ENCODE measurements around the gene SUZ12. TPM values are rescaled to one million over a fixed set of nuclear protein-coding genes. Genes with fewer than 3 reads are reported as not detected.
"Not testable (repeated sequence)": the region's sequence is repeated elsewhere in the genome, so short reads cannot be mapped to it uniquely, and the experiment has no call there.

SUZ12 gene
- 37.0 TPM for polyA plus RNA-seq (2013, experiment 1 of 4)
- 38.8 TPM for polyA plus RNA-seq (2013, experiment 2 of 4)
- 34.4 TPM for polyA plus RNA-seq (2013, experiment 3 of 4)
- 35.0 TPM for polyA plus RNA-seq (2013, experiment 4 of 4)

DNA sequence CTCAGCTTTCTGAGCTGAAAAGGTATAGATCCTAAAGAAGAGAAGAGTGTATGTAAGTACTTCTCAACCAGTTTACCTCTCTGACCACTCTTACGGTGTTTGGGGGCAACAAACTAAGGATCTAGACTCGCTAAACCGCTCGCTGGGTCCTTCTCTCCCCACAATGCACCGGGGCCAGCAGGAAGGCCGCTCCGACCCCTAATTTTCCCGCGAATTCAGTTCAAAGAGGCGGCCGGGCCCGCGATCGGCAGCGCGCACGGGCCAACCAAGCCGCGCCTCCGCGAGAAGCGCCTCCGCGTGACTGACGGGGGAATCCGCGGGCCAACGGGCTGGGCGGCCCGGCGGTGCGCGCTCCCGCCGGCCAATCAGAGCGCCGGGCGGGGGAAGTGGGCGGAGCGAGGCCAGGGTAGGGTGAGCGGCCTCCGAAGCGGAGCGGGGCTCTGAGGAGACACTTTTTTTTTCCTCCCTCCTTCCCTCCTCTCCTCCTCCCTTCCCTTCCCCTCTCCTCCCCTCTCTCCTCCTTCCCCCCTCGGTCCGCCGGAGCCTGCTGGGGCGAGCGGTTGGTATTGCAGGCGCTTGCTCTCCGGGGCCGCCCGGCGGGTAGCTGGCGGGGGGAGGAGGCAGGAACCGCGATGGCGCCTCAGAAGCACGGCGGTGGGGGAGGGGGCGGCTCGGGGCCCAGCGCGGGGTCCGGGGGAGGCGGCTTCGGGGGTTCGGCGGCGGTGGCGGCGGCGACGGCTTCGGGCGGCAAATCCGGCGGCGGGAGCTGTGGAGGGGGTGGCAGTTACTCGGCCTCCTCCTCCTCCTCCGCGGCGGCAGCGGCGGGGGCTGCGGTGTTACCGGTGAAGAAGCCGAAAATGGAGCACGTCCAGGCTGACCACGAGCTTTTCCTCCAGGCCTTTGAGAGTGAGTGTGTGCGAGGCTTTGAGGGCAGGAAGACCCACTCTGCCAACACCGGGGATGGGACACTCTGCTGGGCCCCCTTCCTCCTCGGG is at the start of gene SUZ12:
TSS of gene SUZ12 (plus strand) at position 393 of the 995 bp plus-strand sequence. CDS start at position 633, 240 bp downstream.
- 0 to 1% methylated on average over 90 to 91 of the region's 93 CpGs for WGBS, 2 experiments
- H3K27ac ChIP-seq (ENCODE audit: insufficient read depth, low read depth, low read length, poor library complexity, severe bottlenecking), result peak within 1 kb of the TSS; percentile 93
- not testable (repeated sequence) for H3K9me3 ChIP-seq (ENCODE audit: control insufficient read depth, low read length); H3K4me1 ChIP-seq (ENCODE audit: control insufficient read depth, insufficient read depth, low read length); H3K27me3 ChIP-seq (ENCODE audit: control insufficient read depth, insufficient read depth, low read length, poor library complexity, severe bottlenecking); H3K36me3 ChIP-seq (ENCODE audit: control insufficient read depth, insufficient read depth, low read length)
- peak within 1 kb of the TSS; percentile 73 for H3K4me3 ChIP-seq (ENCODE audit: insufficient read depth, low read depth, low read length)

DNA sequence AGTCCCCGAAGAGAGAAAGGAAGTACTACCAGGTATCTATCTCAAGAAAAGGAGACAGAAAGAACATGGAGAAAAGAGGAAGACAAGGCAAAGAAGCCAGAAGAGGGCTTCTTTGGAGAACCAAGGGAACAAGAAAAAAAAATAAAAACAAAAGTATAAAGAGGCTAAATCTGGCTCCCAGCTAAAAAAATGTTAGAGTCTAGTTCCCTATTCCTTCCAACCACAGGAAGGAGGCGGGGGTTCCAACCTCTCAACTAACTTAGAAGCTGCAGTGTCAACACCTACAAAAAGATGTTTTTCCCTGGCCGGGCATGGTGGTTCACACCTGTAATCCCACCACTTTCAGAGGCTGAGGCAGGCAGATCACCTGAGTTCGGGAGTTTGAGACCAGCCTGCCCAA is 48.7 kb upstream of the SUZ12 start:
- Histone ChIP-seq H3K9me3 (ENCODE audit: control insufficient read depth, low read length) (no peaks in the 10 kb centered on the region), H3K4me3 (ENCODE audit: insufficient read depth, low read depth, low read length) (no peak overlapping the region), H3K27me3 (ENCODE audit: control insufficient read depth, insufficient read depth, low read length, poor library complexity, severe bottlenecking) (no peaks in the 10 kb centered on the region), H3K4me1 (ENCODE audit: control insufficient read depth, insufficient read depth, low read length) (no peaks in the 10 kb centered on the region), H3K36me3 (ENCODE audit: control insufficient read depth, insufficient read depth, low read length) (peaks cover 33% of the 10 kb centered on the region), H3K27ac (ENCODE audit: insufficient read depth, low read depth, low read length, poor library complexity, severe bottlenecking) (no peak overlapping the region)
- WGBS, 2 experiments, result 91% methylated on average over 4 of the region's 4 CpGs

DNA sequence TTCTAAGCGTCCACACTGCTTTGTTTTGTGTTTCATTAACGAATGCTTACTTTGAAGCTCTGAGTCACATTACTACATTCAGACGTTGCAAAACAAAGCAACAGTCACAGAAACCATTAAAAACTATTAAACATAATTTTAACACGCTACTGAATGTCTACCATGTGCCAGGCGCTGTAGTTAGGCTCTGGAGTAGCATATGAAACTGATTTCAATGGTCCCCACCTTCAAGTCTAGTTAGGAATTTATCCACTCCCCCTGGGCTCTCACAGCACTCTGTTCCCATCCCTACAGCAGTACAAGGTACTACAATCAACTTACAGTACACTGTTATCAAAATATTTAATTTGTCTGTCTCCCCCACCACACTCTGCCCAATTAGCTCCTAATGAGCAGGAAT is 35.9 kb upstream of the SUZ12 start:
- H3K4me1 ChIP-seq (ENCODE audit: control insufficient read depth, insufficient read depth, low read length), result no peaks in the 10 kb centered on the region
- no peaks in the 10 kb centered on the region for H3K9me3 ChIP-seq (ENCODE audit: control insufficient read depth, low read length)
- 8 to 19% methylated on average over 5 of the region's 5 CpGs for WGBS, 2 experiments
- H3K27me3 ChIP-seq (ENCODE audit: control insufficient read depth, insufficient read depth, low read length, poor library complexity, severe bottlenecking), result no peaks in the 10 kb centered on the region
- peaks cover 22% of the 10 kb centered on the region for H3K36me3 ChIP-seq (ENCODE audit: control insufficient read depth, insufficient read depth, low read length)
- H3K4me3 ChIP-seq (ENCODE audit: insufficient read depth, low read depth, low read length), result peak overlapping the region; percentile 80
- peak overlapping the region; percentile 11 for H3K27ac ChIP-seq (ENCODE audit: insufficient read depth, low read depth, low read length, poor library complexity, severe bottlenecking)

DNA sequence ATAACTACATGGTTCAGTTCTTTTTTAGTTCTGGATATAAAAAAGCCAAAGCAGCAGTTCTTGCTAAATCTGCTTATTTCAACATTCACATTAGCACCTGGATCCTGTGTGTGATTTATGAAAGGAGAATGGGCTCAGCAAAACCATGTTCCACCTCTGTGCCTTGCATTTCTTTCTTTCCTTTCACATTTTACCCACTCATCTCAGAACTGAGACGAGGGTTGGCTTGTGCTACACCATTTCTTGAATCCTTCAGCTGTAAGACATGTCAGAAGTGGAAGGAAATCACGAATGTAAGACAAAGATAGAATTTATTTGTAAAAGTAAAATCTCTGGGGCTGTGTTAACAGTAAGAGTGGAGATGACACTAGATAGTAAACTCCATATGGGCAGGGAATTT is 34.1 kb upstream of the SUZ12 start:
- Histone ChIP-seq H3K4me1 (ENCODE audit: control insufficient read depth, insufficient read depth, low read length) (no peaks in the 10 kb centered on the region), H3K4me3 (ENCODE audit: insufficient read depth, low read depth, low read length) (no peak overlapping the region), H3K27ac (ENCODE audit: insufficient read depth, low read depth, low read length, poor library complexity, severe bottlenecking) (no peak overlapping the region), H3K9me3 (ENCODE audit: control insufficient read depth, low read length) (no peaks in the 10 kb centered on the region), H3K27me3 (ENCODE audit: control insufficient read depth, insufficient read depth, low read length, poor library complexity, severe bottlenecking) (no peaks in the 10 kb centered on the region), H3K36me3 (ENCODE audit: control insufficient read depth, insufficient read depth, low read length) (peaks cover 15% of the 10 kb centered on the region)
- WGBS, 2 experiments, result 78 to 86% methylated on average over 2 of the region's 2 CpGs

DNA sequence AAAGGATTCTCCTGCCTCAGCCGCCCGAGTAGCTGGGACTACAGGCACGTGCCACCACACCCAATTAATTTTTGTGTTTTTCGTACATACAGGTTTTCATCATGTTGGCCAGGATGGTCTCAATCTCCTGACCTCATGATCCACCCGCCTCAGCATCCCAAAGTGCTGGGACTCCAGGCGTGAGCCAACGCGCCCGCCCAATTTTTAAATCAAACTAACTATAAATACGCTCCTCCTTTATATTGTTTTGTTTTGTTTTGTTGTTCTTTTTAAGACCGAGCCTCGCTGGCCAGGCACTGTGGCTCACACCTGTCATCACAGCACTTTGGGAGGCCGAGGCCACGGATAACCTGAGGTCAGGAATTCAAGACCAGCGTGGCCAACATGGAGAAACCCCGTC is 33.4 kb upstream of the SUZ12 start:
- 92 to 95% methylated on average over 16 of the region's 16 CpGs for WGBS, 2 experiments
- Histone ChIP-seq H3K9me3 (ENCODE audit: control insufficient read depth, low read length) (no peaks in the 10 kb centered on the region), H3K4me1 (ENCODE audit: control insufficient read depth, insufficient read depth, low read length) (no peaks in the 10 kb centered on the region), H3K27ac (ENCODE audit: insufficient read depth, low read depth, low read length, poor library complexity, severe bottlenecking) (no peak overlapping the region), H3K27me3 (ENCODE audit: control insufficient read depth, insufficient read depth, low read length, poor library complexity, severe bottlenecking) (no peaks in the 10 kb centered on the region), H3K36me3 (ENCODE audit: control insufficient read depth, insufficient read depth, low read length) (peaks cover 10% of the 10 kb centered on the region), H3K4me3 (ENCODE audit: insufficient read depth, low read depth, low read length) (no peak overlapping the region)

DNA sequence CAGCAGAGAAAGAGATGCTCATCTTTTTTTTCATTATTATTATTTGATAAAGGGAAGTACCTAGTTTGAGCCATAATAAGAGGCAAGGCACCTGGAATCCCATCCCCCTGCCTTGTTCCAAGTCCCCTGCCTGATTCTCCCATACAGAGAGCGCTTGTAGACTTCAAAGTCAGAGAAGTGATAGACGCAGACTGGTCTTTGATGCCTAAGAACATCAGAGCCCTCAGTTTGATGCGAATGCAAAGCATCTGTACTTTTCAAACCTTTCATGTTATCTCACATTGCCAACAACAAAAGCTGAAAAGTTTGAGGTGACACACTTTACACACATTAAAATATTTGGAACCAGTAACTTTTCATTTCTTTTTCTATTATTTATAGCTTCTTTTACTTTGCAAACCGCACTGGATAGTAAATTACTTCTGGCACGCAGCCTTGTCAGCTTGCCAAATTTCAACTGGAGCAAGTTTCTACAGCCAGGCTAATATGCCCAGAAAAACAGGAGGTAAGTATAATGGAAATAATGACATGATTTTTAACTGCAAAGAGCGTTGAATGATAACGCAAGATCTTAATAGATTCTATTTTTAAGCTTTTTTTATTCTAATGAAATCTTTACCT is 29.4 kb upstream of the SUZ12 start:
- Histone ChIP-seq H3K9me3 (ENCODE audit: control insufficient read depth, low read length) (no peaks in the 10 kb centered on the region), H3K27me3 (ENCODE audit: control insufficient read depth, insufficient read depth, low read length, poor library complexity, severe bottlenecking) (no peaks in the 10 kb centered on the region), H3K4me1 (ENCODE audit: control insufficient read depth, insufficient read depth, low read length) (no peaks in the 10 kb centered on the region), H3K36me3 (ENCODE audit: control insufficient read depth, insufficient read depth, low read length) (no peaks in the 10 kb centered on the region), H3K4me3 (ENCODE audit: insufficient read depth, low read depth, low read length) (no peak overlapping the region), H3K27ac (ENCODE audit: insufficient read depth, low read depth, low read length, poor library complexity, severe bottlenecking) (no peak overlapping the region)
- WGBS, 2 experiments, result 79 to 87% methylated on average over 5 to 6 of the region's 7 CpGs

DNA sequence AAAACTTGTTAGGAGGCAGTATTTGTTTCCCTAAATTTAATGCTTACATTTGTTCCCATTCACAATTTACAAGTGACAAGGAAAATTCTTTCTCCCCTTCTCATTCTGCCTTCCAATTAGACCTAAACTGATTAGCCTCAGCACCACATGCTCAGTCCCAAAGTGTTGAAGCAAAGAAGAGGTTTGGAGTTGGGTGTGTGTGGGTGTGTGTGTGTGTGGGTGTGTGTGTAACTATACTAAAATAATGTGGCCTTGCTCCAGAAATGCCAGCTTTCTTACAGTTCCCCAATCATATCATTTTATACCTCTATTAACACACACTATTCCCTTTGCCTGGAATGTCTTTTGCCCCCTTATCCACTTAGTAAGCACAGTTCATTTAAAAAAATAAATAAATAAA is 28.4 kb upstream of the SUZ12 start:
- H3K9me3 ChIP-seq (ENCODE audit: control insufficient read depth, low read length), result no peaks in the 10 kb centered on the region
- no peaks in the 10 kb centered on the region for H3K36me3 ChIP-seq (ENCODE audit: control insufficient read depth, insufficient read depth, low read length)
- no peak overlapping the region for H3K4me3 ChIP-seq (ENCODE audit: insufficient read depth, low read depth, low read length)
- no peaks in the 10 kb centered on the region for H3K4me1 ChIP-seq (ENCODE audit: control insufficient read depth, insufficient read depth, low read length)
- no peak overlapping the region for H3K27ac ChIP-seq (ENCODE audit: insufficient read depth, low read depth, low read length, poor library complexity, severe bottlenecking)
- H3K27me3 ChIP-seq (ENCODE audit: control insufficient read depth, insufficient read depth, low read length, poor library complexity, severe bottlenecking), result no peaks in the 10 kb centered on the region

DNA sequence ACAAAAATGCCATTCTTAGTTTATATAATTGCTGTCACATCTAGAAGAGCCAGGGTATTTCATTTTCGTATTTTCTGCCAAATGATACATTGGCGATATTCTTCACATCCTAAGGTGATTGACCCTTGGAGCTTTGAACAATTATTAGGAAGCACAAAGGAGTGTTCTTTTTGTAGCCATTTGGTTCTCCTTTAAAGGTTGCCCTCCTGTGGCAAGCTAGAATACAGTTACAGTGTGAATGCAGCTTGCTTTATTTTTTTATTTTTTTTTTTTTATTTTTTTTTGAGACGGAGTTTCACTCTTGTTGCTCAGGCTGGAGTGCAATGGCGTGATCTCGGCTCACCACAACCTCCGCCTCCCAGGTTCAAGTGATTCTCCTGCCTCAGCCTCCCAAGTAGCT is 24.1 kb upstream of the SUZ12 start:
- H3K36me3 ChIP-seq (ENCODE audit: control insufficient read depth, insufficient read depth, low read length); H3K27ac ChIP-seq (ENCODE audit: insufficient read depth, low read depth, low read length, poor library complexity, severe bottlenecking); H3K4me3 ChIP-seq (ENCODE audit: insufficient read depth, low read depth, low read length); H3K27me3 ChIP-seq (ENCODE audit: control insufficient read depth, insufficient read depth, low read length, poor library complexity, severe bottlenecking); H3K4me1 ChIP-seq (ENCODE audit: control insufficient read depth, insufficient read depth, low read length); H3K9me3 ChIP-seq (ENCODE audit: control insufficient read depth, low read length): not testable (repeated sequence)
- 85 to 95% methylated on average over 6 of the region's 6 CpGs for WGBS, 2 experiments

DNA sequence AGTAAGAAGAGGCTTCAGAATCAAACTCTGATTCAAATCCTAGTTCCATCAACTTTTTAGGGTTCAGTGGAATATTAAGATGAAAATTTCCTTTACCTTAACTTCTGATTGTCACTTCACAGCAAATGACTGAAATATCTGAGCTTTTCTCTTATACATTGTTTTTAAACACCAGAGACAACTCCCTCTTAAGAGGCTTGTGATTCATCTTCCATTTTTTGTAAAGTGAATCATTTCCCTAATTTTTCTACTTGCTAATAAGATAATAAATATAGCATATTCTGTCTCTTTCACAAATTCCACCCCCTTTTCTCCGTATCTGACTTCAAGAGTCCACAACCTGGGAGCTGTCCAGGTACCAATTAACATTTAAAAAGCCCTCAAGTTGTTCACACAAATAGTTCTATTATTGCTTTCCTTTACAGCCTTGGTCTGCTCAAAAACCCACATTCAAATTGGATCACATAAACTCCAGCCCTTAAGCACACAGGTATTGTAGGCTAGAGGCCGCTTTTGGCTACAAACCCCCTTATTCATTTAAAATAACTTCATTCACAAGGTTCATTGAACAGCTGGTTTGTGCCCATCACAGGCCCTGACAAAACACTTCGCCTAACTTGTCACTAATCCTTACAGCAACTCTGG is 21.2 kb upstream of the SUZ12 start:
- 75 to 80% methylated on average over 3 of the region's 3 CpGs for WGBS, 2 experiments
- Histone ChIP-seq H3K4me3 (ENCODE audit: insufficient read depth, low read depth, low read length) (no peak overlapping the region), H3K4me1 (ENCODE audit: control insufficient read depth, insufficient read depth, low read length) (no peaks in the 10 kb centered on the region), H3K36me3 (ENCODE audit: control insufficient read depth, insufficient read depth, low read length) (no peaks in the 10 kb centered on the region), H3K27ac (ENCODE audit: insufficient read depth, low read depth, low read length, poor library complexity, severe bottlenecking) (no peak overlapping the region), H3K9me3 (ENCODE audit: control insufficient read depth, low read length) (no peaks in the 10 kb centered on the region), H3K27me3 (ENCODE audit: control insufficient read depth, insufficient read depth, low read length, poor library complexity, severe bottlenecking) (no peaks in the 10 kb centered on the region)

DNA sequence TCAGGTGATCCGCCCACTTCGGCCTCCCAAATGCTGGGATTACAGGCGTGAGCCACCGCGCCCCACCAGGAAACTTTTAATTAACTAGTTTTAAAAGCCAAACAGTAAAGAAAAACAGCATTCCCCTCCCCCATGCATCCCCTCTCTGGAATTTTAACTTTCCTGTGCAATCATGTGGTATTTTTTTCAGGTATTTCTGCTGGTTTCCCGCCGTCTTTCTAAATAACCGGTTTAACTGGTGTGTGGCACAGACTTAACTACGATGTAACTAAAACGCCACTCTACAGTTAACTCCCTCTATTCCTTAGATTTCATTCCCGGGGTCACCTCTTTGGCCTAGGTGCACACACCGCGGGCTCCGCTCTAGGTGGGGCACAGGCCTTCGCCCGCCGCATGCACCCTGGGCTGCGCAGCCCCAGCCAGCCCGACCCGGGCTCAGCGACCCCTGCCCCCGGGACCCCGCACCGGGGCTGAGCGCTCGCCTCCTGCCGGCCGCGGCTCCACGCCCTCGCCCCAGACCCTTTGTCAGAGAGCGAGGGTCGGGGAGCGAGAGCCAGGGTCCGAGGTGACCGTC is 20.2 kb upstream of the SUZ12 start:
- no peaks in the 10 kb centered on the region for H3K9me3 ChIP-seq (ENCODE audit: control insufficient read depth, low read length)
- WGBS, 2 experiments, result 96 to 98% methylated on average over 36 of the region's 36 CpGs

More for the DNA sequence above, 20.2 kb upstream of the SUZ12 start:
- Histone ChIP-seq H3K4me1 (ENCODE audit: control insufficient read depth, insufficient read depth, low read length) (no peaks in the 10 kb centered on the region), H3K27ac (ENCODE audit: insufficient read depth, low read depth, low read length, poor library complexity, severe bottlenecking) (no peak overlapping the region), H3K4me3 (ENCODE audit: insufficient read depth, low read depth, low read length) (no peak overlapping the region), H3K27me3 (ENCODE audit: control insufficient read depth, insufficient read depth, low read length, poor library complexity, severe bottlenecking) (no peaks in the 10 kb centered on the region), H3K36me3 (ENCODE audit: control insufficient read depth, insufficient read depth, low read length) (no peaks in the 10 kb centered on the region)

All from ectodermal cell (in vitro differentiated cells).